ENCODE results near the gene XPNPEP2.

XPNPEP2 gene

GRCh38 chrX:129738466-129739308 is at the start of gene XPNPEP2:
Gene XPNPEP2, plus strand, starts transcription at chrX:129738979. Its CDS starts 235 bp downstream, at chrX:129739214.
- ATAC-seq: no peak

- no peak for ATAC-seq
Observed at GRCh38 chrX:129689796-129690195, 49.0 kb upstream of the XPNPEP2 start.

DNA sequence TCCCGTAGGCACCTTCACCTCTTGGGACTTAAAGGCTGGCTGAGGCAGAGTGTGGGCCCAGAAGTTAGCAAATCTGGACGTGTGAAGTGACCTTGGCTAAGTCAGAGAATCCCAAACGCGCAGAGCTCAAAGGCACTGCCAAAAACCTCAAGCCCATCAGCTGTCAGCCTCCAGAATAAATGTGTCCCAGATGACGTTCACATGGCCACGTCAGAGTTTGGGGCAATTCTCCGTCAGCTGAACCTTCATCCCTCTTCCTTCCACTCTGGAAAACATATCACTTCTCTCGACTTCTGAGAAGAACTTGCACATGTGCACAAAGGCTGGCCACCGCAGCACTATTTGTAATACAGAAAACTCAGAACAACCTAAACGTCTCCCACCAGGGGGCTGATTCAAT is 48.3 kb upstream of the XPNPEP2 start:
- no peak for ATAC-seq

- ATAC-seq: no peak
Observed at GRCh38 chrX:129693354-129693753, 45.4 kb upstream of the XPNPEP2 start.

GRCh38 chrX:129694805-129695204 is 44.0 kb upstream of the XPNPEP2 start:
- ATAC-seq: no peak

- no peak for ATAC-seq
Observed at GRCh38 chrX:129695535-129695934, 43.2 kb upstream of the XPNPEP2 start.

GRCh38 chrX:129695937-129696336 is 42.8 kb upstream of the XPNPEP2 start:
- no peak for ATAC-seq

- no peak for ATAC-seq
Observed at GRCh38 chrX:129696463-129697155, 42.2 kb upstream of the XPNPEP2 start.

- ATAC-seq: no peak
Observed at GRCh38 chrX:129697204-129697829, 41.5 kb upstream of the XPNPEP2 start.

DNA sequence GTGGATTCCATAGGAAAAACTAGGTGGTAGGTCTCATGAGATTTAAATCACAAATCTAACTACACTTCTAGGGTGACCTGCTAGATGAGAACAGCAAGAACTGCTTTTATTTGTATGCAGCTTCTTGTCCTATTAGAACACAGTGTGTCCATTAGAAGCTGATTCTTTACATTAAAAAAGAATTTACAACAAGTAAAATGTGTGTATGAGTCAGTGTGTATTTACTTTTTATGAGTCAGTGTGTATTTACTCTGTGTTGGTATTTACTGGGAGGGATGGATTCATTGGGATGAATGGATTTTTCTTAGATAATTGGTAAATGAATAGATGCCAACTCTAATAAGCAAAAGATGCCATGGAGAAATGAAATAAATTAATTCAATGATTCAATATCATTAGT is 40.6 kb upstream of the XPNPEP2 start:
- ATAC-seq: no peak

DNA sequence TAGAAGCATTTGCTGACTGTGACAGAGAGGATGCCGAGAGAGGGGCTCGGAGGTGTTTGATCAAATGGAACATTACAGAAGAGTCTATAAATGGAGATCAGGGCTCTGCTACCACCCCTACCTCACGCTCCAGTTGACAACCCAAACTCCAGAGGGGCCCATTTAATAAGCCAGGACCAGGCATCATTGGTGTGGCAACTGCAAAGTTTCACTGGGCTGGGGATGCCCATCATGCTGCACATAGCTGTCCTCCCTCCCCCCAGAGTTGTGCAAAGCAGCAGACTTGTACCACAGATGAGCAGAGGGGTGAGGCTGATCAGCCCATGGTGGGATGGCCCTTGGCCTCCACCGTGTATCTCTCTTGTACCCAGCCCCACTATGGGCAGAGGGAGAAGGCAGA is 38.2 kb upstream of the XPNPEP2 start:
- ATAC-seq: no peak

DNA sequence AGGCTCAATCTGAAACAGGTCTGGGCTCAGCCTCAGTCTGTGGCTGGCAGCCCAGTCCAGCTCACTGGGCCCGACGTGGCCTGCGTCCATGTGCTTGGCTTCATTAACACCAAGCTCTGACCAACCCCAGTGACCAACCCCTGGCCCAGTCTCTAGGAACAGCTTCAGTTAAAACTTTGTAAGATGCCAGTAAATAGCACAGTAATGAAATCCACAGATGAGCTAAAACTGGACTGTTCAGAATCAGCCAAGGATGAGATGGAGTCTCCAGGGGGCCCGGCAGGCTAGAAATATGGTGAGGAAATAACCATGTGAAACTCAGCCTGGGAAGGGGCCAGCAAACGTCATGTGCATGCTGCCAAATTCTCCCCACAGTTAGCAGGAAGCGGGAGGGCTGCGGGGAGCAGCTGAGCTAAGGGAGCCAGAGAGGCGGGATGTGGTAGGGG is 37.1 kb upstream of the XPNPEP2 start:
- no peak for ATAC-seq

DNA sequence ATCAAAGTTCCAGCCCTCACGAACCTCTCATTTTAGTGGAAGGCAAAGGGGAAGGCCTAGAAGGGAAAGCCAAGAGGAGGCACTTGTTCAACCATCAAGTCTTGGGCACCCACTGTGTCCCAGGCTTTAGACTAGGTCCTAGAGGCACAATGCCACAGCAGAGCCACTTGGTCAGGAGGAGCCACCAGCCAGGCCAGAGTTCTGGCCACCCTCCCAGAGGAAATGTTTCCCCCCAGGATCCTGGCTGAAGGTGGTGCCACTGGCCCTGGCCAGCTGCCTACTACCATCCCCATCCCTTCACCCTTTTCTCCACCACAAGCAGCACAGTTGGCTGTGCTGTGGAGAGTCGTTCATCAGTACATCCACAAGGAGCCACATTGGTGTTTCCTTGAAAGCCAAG is 34.3 kb upstream of the XPNPEP2 start:
- ATAC-seq: no peak

- no peak for ATAC-seq
Observed at GRCh38 chrX:129705377-129705925, 33.3 kb upstream of the XPNPEP2 start.

GRCh38 chrX:129705988-129706387 is 32.8 kb upstream of the XPNPEP2 start:
- ATAC-seq: no peak

DNA sequence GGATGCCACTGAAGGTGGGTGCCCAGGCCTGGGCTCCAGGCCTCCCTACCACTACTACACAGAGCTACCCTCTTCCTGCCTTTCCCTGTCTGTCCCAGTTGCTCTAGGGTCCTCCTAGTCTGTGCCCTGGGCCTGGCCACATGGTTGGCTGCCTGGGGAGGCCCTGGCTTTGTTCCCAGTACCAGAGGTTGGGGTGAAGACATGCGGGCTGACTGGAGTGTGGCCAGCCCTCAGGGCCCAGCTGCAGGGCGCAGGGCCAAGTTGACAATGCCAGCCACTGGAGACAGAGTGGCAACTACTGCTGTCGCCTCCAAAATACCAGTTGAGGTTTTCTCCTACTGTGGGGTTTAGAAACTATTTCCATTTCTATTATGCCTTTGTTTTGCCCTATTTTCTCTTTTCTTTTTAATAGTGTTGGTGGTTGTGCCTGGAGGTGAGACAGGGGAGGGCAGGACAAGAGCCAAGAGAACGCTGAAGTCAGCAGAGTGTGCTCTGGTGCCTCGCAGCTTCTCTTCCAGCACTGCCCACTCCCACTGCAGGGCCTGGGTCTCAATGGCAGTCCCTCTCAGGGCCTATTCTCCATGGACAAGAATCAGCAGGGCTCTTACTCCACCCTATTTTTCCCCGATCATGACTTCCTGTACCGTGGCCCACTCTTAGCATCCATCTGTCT is 32.2 kb upstream of the XPNPEP2 start:
- ATAC-seq: no peak

DNA sequence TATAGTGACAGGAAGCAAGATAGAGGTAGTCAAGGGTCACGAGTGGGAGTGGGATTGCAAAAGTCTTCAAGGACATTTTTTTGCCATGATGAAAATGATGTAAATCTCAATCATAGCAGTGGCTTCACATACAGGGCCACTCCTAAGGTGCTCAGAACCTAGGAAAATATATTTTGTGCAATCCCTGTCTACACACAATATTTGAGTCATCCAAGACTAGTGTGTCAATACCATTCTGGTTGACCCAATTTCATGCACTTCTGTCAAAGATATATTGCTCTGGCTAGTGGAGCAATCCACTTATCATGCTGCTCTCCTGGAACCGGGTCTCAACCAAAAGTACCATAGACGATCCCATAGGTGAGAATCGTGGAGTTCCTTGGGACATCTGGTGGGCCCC is 24.2 kb upstream of the XPNPEP2 start:
- ATAC-seq: no peak

GRCh38 chrX:129716507-129716906 is 22.3 kb upstream of the XPNPEP2 start:
- no peak for ATAC-seq

DNA sequence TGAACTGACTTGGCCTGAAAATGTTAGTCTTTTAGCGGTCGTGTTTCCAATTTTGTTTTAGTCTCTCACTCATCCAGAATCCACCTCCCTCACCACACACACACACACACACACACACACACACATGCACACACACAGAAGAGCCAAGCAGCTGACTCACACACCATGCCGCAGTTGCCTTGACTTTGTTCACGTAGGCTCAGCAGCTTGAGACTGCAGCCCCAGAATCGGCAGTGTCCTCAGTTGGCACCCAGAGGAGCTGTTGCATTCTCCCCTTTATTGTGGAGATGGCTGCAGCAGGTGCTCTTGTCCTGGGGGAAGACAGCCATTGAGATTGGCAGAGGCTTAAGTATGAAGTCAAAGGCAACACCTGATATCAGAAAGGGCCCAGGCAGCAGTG is 20.9 kb upstream of the XPNPEP2 start:
- ATAC-seq: no peak

- ATAC-seq: no peak
Observed at GRCh38 chrX:129718676-129719075, 20.1 kb upstream of the XPNPEP2 start.

DNA sequence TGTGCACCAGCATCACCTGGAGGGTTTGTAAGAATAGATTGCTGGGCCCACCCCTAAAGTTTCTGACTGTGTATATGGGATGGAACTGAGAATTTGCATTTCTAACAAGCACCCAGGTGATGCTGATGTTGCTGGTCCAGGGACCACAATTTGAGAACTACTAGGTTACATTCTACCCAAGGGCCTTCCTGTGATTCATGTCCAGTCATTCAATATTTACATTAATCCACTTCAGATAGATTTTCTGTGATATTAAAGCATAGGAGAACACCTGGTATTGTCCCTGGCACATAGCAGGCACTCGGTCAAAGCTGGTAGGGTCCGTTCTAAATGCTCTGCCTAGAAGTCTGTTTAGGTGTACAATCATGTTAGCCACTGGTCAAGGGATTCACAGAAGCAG is 19.5 kb upstream of the XPNPEP2 start:
- ATAC-seq: no peak

DNA sequence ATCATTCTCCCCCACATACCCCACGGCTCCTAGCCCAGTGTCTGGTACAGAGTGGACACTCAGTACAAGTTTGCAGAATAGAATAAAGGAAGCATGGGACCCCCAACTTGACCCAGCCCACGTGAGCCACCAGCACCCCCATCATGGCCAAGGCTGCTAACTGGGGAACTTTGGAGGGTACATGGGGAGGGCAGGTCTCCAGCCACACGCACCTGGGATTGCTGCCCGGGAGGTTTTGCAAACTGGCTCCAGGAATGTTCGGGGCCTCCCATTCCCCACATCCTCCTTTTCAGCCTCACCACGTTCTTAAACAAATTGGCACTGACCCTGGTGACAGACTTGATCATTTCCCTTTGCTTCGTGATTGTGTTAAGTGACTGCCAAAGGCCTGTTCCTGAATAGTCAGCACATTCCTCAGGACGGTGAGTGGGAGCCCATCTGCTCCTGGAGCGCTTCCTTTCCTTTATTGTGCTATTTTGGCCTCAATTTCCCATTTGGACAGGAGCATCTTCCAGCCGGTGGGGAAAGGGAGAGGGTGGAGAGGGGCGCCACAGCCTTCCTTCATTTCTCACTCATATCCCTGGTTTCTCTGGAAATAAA is 18.7 kb upstream of the XPNPEP2 start:
- no peak for ATAC-seq

Measured in activated CD4-positive, CD25-positive, alpha-beta regulatory T cell treated with anti-CD3 and anti-CD28 coated beads, Interleukin-2, amount 50 U/mL, for 24 hours (primary cell).